A172 (cell line): ENCODE measurements around the gene CORIN. TPM values are rescaled to one million over a fixed set of nuclear protein-coding genes. Genes with fewer than 3 reads are reported as not detected.

Experiments
- DNase-seq: peaks from one replicate; pipeline ENCODE4 v3.0.0-alpha.2; 2015; ENCODE audit warnings: low spot score
- total RNA-seq: library from RNA; depleted of rRNA; stranded (reverse); fragments of >200 nt; shearing (Covaris generic); gene quantifications from 2 replicates; pipeline ENCODE4 v1.2.3, GENCODE V29; 2014

The CORIN gene
- total RNA-seq, 1 experiment from 2014 or later = not detected

DNA sequence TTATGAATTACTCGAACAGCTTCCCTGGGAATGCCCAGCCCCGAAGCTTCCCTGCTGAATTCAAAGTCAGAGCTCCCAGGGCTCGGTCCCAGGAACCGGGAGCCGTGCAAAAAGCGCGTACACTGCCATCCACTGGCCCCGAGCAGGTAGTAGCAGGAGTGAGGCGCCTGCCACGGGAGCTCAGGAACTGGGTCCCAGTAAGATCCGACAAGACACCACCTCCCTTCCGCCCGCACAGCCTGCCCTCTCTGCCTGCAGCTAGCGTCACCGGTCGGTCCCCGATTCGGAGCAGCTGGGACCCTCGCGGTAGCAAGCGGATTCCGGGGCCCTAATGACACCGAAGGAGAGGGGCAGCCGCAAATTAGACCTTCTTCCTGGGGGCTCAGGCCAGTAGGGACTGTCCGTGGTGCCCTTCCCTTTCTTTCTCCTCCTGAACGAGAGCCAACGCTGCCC lies 1.2 kb downstream of the CORIN start:
- peak; percentile 55 for DNase-seq

DNA sequence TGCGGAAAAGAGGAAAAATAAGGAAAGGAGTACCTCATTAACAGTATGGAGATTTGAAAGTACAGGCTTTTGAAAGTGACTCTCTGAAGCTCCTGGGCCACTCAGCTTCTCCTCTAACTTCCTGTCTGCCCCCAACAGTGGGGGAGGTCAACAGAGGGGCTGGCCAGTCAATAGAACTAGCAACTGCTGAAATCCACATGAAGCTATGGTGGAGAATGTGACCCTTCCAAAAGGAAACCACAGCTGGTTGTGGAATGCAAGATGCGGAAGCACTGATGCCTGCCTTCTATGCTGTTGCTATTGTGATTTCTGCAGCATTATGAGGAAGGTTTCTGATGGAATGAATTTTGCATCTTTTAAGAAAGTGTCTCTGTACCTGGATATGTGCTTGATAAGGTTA lies 2.4 kb downstream of the CORIN start:
- DNase-seq = no peak

DNA sequence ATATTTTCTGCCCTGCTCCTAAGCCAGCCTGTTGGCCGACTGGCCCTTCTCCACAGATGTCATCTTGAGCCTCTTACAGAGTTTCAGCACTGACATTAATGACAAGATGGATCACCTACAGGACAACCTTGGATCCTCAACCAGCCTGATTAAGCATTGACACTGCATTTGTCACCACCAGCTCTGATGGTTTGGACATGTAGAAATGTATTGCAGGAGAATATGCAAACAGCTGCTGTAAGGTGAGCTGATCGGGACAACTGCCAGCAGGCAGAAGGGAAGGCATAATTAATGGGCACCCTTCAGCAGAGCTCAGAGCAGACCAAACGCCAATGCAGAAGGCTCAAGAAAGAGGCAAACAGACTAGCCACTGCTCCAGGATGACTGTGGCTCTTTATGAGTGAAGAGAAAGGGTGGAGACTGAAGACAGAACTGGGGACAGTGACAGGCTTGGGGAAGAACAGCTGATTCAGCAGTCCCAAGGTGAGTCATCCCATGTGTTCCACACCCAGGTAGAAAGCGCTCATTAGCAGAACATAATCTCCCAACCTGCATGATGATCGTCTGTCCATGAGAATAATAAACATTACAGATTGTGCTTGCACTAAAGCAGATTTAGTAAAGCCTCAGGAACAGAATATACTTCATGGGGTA lies 6.7 kb downstream of the CORIN start:
- no peak for DNase-seq

DNA sequence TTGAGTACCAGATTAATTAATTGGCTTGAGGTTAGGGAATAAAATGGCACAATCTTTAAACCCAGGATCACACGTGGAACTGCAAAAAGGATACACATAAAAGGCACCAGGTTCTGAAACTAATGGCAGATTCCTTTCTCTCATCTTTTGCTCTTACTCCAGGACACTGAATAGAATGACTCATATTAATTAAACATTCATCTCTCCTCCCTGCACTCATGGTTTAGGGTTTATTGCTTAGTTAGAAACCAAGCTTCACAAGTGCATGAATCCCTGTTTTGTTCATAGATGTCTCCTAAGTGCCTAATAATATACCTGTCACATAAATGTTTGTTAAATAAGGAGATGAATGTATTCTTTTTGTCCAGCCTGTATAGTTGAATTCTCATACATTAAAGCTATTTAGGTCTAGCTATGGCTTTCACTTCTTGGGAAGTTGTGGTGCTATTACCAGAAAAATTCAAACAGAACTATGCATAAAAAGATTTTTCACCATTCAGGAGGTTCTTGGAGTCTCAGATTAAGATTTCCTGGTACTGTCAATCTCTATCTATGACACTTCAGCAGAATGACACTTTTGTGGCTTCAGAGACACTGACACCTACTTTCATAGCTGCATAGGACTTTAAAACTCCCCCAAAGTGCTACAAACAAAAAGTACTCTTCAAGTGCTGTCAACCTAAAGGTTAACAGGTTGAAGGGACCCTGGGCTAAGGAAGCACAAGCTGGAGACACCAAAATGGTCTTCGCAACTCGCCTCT lies 7.4 kb downstream of the CORIN start:
- no peak for DNase-seq

DNA sequence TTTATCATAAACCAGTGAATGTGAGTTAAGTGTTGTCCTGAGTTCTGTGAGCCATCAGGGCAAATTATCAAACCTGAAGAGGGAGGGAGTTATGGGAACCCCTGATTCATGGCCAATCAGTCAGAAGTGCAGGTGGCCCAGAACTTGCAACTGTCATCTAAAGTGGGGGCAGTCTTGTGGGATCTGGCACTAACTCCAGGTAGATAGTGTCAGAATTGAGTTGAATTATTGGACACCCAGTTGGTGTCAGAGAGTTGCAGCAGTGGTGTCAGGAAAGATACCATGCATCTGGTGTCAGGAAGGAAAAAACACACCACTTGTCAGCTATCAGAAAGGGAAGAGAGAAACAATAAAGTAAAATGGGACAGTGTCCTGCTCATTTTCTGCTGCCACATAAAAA lies 8.4 kb downstream of the CORIN start:
- no peak for DNase-seq

DNA sequence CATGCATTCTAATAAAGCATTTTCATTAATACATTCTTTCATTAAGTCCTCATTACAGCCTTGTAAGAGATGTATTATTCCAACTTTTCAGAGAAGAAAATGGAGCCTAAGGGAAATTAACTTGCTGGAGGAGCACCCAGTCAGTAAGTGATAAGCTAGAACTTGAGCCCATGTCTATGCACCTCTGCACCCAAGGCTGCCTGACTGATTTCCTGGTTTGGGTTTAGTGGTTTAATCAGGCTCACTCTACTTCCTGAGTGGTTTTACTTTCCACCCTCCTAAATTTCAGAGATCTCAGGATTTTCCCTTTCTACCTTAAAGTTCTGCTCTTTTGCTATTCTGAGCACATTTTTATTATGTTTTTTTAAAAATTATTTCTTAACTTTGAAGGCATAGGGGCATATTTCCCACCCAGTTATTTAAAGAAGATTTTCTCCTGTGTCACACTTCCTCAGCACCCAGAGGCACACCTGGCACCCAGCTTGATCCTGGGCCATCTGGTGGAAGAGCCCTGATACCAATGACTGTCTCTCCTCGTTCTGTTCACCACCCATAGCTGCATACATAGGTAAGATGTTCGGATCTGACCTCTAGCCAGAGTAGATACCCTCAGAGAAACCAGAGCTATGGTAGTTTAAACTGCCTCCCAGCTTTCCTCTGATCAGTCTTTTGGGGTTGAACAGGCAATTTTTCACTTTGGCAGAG lies 10.4 kb downstream of the CORIN start:
- DNase-seq = no peak

DNA sequence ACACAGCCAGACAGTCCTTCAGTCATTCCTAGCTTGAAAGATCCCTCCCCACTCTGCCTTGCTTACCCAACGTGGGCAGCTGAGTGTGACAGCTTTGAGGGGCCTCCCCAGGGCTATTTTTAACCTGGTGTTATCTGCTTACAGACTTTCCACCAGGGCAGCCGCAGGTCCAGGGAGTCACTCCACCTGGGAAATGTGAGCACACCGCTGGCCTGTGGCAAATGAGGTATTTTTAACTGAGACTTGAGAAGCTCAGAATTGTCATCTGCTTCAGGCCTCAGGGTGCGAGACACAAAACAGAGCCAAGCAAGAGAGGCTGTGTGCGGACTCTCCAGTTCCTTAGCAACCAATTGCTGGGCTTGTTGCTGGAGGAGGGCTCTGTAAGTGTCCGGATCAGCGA lies 13.0 kb downstream of the CORIN start:
- DNase-seq = no peak

DNA sequence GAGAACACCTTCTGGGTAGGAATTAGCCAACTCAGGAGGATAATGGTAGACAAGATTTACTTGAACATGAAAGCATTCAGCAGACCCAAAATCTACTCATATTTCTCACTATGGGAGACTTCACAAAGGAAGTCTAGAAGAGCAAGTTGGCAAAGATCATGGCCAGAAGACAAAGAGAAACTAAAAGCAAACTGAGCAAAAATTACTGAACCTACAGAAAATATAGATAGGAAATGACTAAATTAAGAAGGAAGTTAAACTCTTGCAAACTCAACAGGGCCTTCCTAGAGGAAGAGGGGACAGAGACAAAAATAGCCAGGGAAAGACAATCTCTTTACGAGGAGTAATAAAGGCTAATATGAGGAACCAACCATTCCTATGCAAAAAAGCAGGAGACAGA lies 18.7 kb downstream of the CORIN start:
- no peak for DNase-seq

DNA sequence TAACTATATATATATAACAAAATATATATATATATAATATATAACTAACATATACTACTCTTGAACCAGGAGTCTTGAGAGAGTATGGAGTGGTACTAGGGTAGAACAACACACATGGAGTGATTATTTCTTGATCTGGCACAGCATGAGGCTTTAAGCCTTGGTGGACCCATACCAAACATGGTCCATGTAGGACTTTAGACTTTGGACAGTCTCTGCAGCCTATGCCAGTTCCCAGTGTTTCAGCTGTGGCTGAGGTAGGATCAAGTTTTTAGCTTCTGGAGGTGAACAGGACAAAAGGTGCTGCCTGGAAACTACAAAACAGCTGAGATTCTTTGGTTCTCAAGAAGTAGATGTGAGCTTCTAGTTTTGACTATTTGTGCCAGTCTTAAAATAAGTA lies 20.6 kb downstream of the CORIN start:
- no peak for DNase-seq

DNA sequence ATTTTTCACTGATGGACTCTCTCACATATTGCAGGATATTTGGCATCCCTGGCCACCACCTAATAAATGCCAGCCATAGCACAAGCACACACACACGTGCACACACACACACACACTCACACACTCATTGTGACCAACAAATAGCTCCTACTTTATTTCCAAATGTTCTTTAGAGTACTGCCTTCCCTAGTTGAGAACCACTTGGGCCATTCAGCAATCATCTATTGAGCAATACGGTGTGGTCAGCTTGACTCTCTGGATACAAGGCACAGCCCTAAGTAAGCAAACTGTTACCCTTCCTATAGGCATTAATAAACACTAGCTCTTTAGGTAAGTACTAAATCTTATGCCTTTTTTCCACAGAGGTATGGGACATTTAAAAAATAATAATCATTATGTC lies 21.1 kb downstream of the CORIN start:
- no peak for DNase-seq

DNA sequence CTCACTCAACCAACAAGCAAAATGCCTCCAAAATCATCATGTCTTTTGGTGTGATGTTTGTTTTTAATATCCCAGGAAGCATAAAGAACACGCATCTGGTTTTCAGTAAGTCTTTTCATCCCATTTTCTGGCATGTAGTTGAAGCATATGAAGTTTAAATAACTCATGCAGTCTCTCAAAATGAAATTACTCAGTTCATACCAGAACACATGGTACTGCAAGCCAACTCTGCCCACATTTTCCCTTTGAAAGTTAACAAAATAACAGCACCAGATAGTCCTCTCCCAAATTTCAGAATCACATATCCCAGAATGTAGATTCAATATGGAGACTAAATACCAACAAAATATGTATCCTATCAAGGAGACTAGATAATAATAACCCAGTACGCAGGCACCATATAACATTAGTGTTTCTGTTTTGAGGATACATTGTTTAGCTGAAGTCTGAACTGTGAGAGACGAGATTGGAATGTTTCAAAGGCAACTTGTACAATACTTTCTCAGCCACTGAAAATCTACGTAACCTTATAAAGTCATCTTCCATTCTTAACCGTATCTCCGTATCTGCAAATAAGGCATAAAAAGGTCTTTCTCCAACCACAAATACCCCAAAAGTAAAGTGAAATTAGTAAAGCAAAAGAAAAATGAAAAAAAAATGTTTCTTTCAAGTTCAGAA lies 23.1 kb downstream of the CORIN start:
- DNase-seq = no peak

DNA sequence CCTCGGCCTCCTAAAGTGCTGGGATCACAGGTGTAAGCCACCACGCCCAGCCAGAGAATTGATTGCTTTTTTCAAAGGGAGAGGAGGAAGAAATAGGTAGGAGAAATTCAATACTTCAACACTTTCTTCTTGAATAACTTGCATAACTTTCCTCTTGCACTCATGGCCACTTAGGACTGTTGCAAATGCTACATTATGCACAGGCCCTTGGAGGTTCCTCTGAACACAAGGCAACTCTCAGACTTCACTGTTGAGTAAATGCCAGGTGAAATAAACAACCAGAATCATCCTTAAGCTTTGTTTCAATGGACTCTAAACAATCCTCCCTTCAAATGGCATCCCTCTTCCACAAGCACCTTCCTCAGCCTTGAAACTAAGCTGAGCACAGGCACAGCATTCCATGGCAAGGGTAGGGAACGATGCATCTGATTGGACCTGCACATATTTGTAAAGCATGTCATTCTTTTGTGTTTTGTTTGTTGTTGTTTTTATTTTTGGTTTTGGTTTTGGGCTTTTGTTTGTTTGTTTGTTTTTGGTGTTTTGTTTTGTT lies 28.1 kb downstream of the CORIN start:
- no peak for DNase-seq

DNA sequence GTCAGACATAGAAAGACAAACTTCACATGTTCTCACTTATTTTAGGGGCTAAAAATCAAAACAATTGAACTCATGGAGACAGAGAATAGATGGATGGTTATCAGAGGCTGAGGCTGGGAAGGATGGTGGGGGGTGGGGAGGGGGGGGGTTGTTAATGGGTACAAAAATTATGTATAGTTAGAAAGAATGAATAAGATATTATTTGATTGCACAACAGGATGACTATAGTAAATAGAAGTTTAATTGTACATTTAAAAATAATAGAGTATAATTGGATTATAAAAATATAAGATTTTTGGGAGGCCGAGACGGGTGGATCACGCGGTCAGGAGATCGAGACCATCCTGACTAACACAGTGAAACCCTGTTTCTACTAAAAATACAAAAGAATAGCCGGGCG lies 33.3 kb downstream of the CORIN start:
- DNase-seq = no peak

DNA sequence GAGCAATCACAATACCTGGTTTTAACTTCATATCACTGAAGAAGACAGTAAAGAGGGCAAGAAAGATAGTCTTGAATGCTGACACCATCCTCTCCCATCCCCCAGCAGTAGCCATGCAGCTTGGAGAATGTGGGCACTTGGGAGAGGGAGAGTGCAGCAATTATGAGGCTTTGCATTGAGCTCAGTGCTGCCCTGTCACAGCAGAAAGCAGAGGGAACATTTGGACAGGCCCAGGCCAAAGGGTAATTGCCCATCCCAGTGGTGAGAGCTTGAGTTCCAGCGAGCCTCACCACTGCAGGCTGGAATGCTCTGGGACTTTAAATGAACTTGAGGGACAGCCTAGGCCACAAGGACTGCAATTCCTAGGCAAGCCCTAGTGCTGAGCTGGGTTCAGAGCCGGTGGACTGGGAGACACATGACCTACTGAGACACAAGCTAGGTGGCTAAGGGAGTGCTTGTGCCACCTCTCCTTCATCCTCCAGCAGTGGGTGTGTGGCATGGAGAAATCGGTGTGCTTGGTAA lies 36.3 kb downstream of the CORIN start:
- no peak for DNase-seq

DNA sequence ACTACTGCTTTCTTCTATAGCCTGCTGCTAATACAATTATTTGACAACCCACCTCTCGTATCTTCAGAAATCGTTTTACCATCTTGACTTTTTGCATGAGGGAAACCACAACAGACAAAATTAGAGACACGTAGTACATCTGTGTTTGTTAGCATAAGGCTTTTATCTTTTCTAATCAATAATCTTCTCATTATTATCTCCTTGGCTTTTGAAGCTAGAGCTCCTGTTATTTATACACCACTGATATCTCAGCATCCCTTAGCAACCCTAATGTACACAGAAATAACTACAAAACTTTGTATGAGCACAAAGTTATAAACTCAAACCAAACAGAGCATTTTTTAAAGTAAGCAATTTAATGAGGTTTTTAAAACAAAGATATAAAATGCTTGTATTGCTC lies 39.7 kb downstream of the CORIN start:
- no peak for DNase-seq

DNA sequence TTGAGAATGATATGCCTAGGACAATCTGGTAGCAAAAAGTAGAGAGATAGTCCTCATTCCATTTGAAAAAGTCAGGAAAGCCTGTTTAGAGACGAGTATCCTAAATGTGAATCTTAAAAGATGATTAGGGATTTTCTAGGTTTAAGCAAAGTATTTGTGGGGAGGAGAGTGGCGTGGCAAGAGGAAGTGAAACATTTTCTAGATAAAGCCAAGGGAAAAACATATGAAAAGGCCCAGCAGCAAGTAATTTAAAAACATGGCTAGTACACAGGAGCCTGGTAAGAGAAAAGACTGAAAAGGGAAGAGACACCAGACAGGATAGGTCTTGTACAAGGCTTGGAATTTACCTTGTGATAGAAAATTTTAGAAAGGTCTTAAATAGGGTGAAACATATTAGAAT lies 45.9 kb downstream of the CORIN start:
- DNase-seq = no peak

DNA sequence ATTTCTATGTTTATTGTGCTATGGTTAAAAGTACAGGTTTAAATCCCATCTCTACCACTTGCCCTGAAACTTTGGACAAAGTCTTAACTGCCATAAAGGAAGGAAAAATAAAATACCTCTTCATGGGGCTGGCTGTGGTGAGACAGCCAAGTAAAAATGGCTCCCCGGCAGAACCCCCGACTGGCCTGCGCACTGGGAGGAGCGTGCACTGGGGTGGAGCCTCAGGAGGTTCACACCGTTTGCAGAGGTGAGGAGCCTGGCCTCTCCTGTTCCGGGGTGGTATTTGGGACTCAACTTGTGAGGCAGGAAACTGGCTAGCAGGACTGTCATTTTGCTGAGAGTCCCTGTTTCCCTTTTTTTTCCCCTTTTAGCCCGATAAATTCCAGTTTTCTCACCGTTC lies 47.8 kb downstream of the CORIN start:
- DNase-seq = no peak

DNA sequence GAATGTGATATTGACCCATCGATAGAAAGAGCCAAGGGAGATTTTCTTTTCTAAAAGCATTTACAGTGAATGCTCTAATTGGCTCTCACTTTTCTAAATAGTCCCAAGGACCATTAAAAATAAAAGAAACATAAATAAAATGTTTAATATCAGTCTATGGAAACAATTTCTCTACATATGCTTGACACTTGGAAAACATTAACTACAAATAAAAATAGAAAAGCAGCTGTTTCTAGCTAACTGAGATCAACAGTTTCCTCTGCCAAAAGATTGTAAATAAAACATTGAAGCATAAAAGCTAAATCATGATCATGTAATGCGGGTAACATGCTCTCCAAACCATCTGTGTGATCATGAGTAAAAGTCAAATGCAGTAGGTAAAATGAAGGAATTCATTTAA lies 49.7 kb downstream of the CORIN start:
- no peak for DNase-seq

DNA sequence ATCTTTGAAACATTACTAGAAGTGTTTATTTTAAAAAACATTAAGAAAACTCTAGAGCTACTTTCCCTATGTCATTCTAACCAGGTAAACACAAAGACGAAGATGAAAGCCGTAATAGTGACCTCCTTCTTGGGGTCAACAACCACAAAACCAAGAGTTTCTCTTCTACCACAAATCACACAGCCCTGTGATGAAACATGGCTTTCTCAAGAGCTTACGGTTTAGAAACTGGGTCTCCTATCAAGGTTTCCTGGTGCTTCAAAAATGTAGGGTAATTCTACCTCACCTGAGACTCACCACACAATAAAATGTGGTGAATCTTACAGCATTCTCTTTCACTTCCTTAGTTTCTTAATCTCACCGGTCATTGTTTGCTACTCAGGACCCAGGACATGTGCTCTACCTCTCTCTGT lies 50.9 kb downstream of the CORIN start:
- DNase-seq = no peak

DNA sequence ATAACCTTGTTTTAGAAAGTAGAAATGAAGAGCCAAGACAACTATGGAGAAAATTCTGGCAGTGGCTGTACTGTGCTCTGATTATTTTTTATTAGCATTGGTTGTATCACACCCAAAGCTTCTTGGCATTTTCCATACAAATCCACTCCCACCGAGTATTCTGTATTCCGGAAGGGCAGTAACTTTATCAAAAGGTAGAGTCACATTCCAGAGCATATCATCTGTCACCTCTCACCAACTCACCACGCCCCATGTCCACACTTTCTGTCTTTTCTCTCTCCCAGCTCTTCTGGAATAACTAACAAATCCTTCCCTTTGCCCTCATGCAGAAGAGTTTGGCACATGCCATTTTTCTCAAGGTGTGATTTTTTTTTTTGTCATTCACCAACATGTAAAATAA lies 52.7 kb downstream of the CORIN start:
- DNase-seq = no peak

DNA sequence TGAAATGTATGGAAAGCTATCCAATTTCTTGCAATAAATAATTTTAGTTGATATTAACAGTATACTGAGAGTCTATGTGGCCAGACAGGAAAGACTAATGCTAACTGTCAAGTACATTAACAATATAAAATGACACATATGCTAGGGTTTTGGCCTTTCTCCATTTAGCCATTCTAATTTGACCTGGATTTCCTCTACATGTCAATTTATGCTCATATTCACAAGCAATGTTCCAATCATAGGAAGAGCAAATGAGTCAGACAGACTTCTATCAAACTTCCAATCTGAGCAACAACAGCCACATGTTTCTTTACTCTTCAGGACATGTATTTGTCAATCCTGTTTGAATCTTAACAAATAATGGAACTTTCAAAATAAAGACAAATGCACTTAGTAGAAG lies 53.6 kb downstream of the CORIN start:
- DNase-seq = no peak

DNA sequence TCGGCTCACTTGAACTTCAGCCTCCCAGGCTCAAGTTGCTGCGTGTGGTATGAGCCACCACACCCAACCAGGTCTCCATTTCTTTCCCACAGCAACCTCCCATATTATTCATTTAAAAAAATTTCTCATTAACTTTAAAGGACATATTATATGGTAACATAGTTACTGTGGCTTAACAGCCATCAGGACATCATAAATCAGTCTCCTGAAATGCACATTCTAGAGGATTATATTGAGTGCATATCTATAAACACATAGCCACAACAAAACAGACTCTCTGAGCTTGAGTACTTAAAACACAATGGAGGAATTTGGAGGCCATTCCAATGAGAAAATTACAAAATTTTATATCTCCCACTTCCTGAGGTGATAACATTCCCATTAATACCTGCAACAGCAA lies 61.5 kb downstream of the CORIN start:
- peak; percentile 0 for DNase-seq
